NCI-H2029 treated with DMSO at 0.1 percent for 48 hours (cell line): ENCODE measurements around the gene AMPD2.

ENCODE experiments used
- DNase-seq: peaks from one replicate; lab custom pipeline; 2025; lab: John Stamatoyannopoulos, UW

AMPD2 gene

DNA sequence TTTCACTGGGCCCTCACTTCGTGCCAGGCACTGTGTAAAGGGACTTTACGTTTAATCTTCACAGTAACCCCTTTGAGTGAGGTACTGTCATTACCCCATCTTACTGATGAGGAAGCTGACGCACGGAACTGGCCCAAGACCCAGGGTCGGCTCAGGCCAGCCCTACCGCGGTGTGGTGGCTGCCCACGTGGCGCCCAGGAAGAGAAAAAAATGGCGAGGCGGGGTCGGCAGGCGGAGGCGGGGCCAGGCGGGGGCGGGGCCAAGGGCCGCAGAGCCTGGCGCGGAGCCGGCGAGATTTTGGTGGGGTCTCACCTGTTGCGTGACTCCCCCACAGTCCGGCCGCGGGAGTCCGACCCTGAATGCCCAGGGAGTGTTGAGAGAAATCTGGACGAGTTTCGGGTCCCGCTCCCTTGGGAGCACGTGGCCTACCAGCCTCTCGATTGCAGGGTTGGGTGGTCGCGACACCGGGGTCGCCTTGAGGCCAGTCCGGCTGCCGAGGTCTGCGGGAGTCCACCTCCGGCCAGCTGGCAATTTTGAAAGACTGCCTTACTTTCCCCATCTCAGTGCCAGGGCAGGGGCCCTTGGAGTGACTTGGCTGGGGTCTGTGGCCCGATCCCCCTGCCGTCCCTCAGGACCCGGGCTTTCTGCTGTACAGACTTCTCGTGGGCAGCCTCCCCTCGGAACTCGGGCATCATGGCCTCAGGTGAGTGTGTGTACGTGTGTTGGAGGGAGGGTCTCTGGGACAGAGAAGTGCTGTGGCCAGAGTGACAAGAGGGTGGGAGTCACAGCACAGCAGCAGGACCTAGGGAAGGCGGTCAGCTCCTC is at the start of gene AMPD2, which contains the start of gene GNAT2:
Gene AMPD2 (plus strand): TSS at position 262 of the 825 bp plus-strand sequence. CDS start 1,339 bp downstream, outside the sequence.
Gene GNAT2 (minus strand): TSS at position 41 of the 825 bp plus-strand sequence. CDS start 6,746 bp downstream, outside the sequence.
- no peak for DNase-seq

DNA sequence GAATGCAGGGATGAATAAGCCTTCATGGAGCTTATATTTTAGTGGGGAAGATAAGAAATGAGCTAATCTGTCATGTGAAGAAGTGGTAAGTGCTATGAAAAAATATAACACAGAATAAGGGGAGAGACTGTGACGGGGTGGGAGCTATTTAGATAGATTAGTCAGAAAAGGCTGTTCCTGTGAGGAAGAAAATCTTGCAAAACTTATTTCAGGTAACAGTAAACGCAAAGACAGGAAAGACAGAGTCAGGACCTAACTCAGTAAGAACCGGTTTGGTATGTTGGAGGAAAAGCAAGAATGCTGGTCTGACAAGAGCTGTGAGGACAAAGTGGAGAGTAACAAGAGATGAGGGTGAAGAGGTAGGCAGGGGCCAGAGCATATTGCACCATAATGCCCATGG is 49.2 kb upstream of the AMPD2 start:
- no peak for DNase-seq

DNA sequence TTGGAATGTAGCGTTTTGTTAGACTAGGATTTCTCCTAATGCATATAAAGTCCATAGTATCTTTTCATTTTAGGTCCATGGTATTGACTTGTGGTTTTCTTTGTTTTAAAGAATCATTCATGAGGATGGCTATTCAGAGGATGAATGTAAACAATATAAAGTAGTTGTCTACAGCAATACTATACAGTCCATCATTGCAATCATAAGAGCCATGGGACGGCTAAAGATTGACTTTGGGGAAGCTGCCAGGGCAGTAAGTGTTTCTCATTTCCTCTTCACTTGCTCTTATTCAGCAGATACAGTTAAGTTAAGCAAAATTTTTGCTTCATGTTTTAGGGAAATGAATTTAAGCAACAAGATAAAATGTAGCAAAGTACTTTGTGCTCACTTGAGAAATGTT is 45.9 kb upstream of the AMPD2 start:
- DNase-seq: no peak

DNA sequence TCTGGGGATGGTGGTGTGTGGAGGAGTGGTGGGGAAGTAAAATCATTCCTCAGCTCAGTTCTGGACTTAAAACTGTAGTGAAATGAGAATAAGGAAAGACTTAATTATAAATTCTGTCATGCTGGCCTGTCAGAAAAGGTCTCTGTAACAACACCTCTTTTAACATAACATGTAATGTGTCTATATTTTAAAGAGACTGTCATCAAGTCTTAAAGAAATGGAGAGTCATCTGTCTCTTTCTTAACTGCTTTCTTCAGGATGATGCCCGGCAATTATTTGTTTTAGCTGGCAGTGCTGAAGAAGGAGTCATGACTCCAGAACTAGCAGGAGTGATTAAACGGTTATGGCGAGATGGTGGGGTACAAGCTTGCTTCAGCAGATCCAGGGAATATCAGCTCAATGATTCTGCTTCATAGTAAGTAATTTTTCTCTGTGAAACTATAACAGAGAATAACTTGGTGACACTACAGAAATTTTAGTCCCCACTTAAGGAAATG is 40.6 kb upstream of the AMPD2 start:
- no peak for DNase-seq

DNA sequence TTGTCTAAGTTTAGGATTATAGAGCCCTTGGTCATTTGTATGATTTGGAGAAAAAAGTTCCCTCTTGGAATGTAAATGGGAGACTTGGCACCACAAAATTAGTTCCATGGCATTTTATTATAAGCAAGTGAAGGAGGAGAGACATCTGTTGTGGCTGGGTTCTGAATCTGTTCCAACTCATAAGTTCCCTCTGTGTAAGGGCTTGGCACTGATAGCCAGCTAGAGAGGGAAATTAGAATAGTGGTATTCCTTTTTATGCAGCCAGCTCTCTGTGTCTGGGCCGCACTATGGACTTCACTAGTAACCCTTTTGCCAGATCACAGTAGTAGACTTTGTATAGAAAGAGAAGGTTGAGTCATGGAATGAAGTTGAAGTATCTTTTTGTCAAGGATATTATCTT is 40.1 kb upstream of the AMPD2 start:
- DNase-seq: no peak

DNA sequence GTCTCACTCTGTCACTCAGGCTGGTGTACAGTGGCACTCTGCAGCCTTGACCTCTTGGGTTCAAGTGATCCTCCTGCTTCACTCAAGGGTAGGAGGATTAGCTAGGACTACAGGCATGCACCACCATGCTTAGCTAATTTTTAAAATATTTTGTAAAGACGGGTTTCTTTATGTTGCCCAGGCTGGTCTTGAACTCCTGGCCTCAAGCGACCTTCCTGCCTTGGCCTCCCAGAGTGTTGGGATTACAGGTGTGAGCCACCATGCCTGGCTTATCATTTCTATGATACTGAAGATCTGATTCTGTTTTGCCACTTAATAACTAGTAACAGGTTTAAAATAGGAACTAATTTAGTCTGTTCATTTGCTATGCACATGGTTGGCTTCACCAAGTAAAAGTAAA is 37.6 kb upstream of the AMPD2 start:
- no peak for DNase-seq

DNA sequence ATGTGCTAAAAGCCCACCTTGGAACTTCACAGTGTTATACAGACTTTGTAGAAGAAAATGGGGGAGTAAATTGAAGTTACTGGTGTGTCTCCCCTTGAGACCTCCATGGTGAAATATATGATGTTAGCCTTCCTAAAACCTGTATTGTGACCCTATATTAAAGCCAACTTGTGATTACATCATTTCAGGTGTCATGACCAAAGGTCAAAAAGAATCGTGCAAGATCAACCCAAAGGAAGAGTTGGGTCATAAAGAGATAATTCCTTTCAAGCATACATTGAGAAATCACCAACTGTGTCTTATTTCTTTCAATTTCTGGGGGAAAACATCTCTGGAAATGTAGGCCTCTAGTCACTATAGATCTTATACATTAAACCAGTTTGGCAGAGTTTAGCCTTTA is 34.9 kb upstream of the AMPD2 start:
- no peak for DNase-seq

DNA sequence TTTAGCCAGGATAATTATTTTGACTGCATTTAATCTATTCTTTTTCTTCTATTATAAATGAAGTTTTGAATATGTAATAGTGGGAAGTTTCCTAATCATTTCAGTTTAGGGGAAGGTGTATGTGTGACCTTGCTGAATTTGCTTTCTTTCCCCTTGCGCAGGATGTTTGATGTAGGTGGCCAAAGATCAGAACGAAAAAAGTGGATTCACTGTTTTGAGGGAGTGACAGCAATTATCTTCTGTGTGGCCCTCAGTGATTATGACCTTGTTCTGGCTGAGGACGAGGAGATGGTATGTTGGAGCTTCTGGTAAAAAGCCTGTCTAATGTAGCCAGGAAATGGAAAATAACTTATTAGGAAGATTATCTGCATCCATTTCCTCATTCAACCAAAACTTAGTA is 33.6 kb upstream of the AMPD2 start:
- no peak for DNase-seq

DNA sequence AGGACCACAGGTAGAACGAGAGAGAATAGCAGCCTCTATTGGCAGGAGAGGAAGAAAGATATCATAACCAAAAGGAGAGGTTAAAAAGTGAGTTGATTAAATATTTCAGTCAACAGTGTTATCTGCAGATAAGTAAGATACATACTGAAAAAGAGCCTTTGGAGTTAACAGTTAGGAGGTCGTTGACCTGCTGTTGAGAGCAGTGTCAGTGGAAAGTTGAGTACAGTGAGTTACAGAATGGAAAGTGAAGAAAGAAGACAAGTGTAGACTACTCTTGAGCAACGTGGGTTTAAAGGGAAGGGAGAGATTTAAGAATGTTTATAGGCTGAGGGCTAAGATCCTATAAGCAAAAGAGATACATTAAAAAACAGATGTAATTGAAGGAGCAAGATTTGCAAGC is 30.5 kb upstream of the AMPD2 start:
- no peak for DNase-seq

DNA sequence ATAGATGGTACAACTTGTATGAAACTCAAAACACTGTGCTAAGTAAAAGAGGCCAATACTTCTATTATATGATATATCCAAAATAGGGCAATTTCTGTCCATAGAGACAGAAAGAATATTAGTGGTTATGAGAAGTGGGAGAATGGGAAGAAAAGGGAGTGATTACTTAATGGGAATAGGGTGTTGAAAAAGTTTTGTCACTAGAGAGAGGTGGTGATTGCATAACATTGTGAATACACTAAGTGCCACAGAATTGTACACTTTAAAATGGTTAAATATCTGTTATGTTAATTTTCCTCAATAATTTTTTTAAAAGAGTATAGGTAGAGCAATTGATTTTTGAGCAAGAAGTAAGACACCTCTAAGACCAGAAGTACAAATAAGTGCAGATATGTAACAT is 30.0 kb upstream of the AMPD2 start:
- no peak for DNase-seq

DNA sequence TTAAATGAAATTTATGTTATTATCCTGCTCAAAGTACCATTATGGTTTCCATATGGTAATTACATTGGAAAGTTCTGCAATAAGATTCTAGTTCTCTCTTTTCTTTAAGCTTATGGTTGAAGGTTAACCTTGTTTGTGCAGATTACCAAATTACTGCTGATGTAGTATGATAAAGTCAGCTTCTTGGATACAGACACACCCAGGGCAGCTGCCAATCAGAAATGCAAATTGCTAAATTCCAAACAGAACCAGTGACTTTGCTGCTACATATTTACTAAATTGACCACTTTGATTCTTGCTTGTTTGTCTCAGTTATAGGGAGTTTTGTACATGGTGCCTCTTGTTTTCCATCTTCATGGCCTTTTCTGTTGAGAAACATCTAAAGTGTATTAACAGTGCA is 26.7 kb upstream of the AMPD2 start:
- no peak for DNase-seq

DNA sequence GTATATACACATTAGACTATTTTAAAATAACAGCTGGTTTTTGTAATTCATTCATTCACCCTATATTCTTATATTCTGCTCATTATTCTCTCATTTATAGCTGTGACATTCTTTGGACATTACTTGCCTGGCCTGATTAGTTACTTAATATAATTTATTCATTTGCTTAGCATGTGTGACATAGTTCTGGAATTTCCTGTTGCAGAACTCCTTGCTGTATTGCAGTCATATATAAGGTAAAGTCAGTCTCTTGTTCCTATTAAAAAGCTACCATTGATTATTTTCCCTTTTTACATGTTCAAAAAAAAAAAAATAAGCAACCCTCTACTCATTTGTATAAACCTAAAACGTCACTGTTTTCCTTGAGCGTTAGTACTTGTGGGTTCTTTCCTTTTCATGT is 24.1 kb upstream of the AMPD2 start:
- no peak for DNase-seq

DNA sequence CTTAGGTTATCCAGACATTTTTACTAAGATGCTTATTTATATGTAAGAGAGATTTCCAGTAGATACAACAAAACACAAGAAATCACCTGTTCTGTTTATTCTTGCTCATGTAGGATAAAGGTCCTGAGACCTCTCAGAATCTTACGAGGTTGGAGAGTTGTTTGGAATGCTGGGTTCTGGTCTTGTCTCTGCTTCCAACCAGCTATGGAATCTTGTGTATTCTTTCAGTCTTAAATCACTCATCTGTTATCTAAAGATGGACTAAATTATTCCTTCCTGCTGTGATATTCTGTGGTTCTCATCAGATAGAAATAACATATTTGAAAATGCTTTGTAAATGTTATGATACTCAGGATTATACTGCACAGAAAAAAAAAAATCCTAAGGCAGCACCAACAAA is 21.5 kb upstream of the AMPD2 start:
- no peak for DNase-seq

DNA sequence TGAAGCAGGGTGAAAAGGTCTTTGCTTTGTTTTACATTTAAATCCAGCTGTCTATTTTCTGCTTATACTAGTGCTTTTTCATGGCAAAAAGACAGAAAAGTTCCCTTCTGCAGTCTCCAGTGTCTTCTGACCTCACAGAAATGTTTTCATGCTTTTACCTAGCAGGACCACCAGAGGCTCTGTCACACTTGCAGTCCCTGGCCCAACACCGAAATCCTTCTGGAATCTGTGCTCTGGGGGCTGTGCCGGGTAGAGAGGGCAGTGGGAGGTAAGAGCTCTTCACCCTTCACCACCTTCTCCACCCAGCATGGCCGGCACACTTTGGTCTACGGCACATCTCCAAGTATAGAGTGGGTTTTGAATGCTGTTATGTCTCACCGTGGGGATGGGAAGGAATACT is 21.0 kb upstream of the AMPD2 start:
- DNase-seq: no peak

DNA sequence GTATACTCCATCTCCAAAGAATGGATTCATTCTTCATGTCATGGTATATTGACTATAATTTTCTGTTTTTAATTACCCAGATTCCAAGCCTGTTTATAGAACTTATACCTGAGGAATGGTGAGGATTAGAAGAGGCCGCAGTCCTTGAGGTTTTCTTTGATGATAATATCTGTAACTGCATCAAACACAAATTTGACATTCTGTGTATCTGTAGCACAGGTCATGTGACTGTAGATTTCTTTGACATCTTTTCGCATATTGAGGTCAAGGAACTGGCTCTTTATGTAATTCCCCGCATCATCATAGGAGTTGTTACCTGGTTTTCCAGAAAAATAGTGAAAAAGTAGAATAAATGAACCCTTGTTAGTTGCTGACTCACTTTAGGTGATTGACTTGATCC is 16.4 kb upstream of the AMPD2 start:
- DNase-seq: no peak

DNA sequence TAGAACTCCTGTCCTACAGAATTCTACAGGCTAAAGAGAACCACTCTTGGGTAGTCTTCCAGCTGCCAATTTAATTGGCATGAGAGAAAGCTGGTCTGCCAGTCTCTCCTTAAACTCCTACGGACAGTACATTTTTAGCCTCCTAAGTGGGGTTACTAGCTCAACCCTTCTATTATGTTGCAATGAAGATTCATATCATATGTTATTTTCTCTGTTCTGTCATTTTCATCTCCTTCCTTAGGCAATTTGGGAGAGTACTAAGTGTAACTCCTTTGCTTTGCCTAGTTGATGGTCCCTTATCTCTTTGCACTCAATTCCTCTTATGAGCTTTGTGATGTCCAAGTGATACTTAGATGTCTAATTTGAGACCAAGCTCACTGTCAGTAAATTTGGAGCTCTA is 14.3 kb upstream of the AMPD2 start:
- DNase-seq: no peak

DNA sequence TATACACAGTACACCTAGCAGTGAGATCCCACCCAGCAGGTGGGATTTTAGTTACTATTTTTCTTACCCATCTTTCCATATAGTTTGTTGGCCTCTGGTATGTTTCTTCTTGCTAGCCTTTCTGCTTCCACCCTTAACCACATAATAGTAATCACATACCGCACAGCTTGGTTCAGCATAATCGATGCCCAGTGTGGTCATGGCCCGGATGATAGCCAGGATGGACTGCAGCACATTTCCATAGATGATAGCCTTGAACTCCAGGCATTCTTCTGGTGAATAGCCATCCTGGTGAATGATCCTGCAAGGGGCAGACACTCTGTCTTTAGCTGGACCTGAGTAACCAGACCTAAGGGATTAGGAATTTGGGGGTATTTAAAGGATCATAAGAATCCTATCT is 9.8 kb upstream of the AMPD2 start:
- no peak for DNase-seq

DNA sequence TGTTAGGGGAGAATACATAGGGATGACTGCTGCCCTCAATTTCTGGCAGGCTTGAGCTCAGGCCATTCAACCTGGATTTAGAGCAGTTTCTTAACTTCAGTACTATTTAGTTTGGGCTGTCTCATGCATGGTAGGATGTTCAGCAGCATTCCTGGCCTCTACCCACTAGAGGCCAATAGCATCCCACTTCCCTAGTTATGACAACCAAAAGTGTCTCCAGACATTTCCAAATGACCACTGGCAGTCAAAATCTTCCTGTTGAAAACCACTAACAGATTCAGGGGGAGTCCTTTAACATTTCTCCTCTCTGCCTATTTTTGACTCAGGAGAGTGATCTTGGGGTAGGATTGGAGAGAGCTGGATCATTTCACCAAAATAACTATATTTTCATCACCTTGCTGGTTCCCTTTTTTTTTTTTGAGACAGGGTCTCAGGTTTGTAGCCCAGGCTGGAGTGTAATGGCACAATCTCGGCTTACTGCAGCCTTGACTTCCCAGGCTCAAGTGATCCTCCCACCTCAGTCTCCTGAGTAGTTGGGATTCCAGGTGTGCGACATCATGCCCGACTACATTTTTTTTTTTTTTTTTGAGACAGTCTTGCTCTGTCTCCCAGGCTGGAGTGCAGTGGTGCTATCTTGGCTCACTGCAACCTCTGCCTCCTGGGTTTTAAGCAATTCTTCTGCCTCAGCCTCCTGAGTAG is 8.9 kb upstream of the AMPD2 start:
- no peak for DNase-seq

DNA sequence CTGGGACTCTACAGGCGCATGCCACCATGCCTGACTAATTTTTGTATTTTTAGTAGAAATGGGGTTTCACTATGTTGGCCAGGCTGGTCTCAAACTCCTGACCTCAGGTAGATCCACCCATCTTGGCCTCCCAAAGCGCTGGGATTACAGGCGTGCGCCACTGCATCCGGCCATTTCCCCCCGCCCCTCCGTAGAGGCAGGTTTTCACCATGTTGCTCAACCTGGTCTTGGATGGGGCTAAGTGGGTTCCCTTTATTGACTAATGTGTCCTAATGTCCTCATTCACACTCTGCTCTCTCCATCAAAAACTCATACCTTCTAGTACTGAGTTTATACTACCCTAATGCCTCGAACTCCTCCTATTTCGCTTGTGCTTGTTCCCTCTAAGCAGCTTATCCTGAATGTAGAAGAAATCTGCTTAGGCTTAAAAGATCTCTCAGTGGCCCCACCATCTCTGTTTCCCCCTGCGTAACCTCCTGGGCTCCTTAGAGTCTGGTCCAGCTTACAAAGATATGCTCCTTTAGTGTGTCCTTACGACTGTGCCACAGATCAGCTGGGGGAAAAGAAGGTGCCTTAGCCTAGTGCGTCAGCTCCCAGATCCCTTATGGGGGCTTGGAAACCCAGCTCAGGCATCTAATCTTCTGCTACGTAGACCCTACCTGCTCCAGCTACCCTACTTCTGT is 8.2 kb upstream of the AMPD2 start:
- DNase-seq: no peak

DNA sequence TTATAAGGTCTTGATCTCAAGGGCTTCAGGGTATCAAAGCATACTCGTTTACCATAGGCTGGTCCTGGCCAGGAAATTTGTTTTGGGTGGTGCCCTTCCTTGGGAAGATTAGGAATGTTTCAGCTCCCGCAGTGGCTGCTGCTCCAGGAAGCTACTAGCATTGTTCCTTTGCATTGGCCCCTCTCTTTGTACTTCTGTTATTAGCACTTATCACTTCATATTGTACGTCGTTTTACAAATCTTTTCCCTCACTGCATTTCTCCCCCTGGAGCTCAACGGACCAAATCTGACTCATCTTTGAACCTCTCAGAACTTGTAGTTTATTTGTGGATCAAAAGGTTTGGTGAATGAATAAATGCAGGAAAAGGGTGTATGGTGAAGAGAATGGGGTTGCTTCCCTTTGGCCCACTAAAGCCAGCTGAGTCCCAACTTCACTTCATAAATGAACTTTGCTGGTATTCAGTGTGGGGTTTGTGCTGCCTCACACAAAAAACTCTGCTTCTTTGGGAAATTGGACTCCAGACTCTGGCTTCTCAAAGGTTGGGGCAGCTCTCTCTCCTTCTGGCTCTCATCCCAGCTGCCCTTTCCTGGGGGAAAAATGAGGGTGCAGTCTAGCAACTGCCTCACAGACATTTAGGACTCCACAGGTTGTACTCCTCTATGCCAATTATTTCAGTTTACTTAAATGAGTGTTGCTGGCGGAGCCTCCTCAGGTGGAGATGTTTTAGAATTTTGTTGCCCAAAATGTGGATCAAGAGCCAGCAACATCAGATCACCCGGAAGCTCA is 6.1 kb upstream of the AMPD2 start:
- DNase-seq: no peak

DNA sequence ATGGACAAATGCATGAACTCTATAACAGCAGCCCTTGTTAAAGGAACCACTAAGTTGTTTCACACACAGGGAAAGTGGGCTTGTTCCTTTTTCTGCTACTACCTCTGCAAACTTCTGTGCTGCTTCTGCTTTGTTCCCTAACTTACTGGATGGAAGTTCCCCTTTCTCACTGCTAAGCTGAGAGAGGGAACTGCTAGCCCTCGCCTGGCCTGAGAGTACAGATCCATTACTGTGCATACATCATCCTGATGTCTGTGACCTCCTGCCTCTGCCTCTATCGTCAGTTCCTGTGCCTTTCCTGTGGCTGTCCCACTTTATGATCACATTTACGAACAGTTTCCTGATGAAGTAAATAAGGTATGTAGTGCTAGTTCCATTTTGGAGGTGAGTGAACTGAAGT is 3.8 kb upstream of the AMPD2 start:
- DNase-seq: no peak

DNA sequence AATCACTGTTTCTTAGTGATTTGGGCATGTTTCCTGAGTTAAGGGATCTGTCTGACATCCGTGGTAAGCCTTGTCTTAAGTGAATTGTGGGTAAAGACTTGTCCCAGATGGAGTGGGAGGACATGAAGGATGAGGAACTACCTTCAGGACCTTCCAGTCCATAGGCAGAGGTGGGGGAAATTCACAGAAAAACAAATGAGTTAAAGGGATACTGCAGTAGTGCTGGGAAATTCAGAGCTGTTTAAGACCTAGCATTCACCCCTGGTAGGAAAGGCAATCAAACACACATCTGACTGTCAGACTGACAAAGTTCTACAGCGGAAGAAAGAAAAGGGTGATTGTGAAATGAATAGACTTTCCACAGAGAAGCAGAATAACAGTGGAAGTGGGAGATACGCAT is 3.2 kb upstream of the AMPD2 start:
- DNase-seq: no peak
